Activated T-cell treated with anti-CD3 and anti-CD28 coated beads, Interleukin-2, amount 50 U/mL, for 24 hours (primary cell): ENCODE results near the gene RPS16.
A peak's percentile ranks its signal among the peaks of the same experiment; 100 is the strongest.

Experiments
- DNase-seq: peaks from one replicate; pipeline ENCODE4 v3.0.0-alpha.2; 2020
- H3K27ac Mint-ChIP-seq: 2 replicates; pipeline ENCODE4 v1.8.0; 2020; ENCODE audit warnings: mild to moderate bottlenecking, mixed read lengths
- H3K27me3 Mint-ChIP-seq: 2 replicates; pipeline ENCODE4 v1.8.0; 2020; ENCODE audit warnings: mixed read lengths
- H3K36me3 Mint-ChIP-seq: 2 replicates; pipeline ENCODE4 v1.8.0; 2020; ENCODE audit warnings: low read depth, mixed read lengths
- H3K4me1 Mint-ChIP-seq: 2 replicates; pipeline ENCODE4 v1.8.0; 2020; ENCODE audit warnings: low read depth, mixed read lengths
- H3K4me3 Mint-ChIP-seq: 2 replicates; pipeline ENCODE4 v1.8.0; 2020; ENCODE audit warnings: mild to moderate bottlenecking, moderate library complexity, mixed read lengths
- H3K9me3 Mint-ChIP-seq: 2 replicates; pipeline ENCODE4 v1.8.0; 2020; ENCODE audit warnings: mixed read lengths

Gene RPS16

GRCh38 chr19:39417463-39418181, 18.1 kb downstream of the RPS16 start:
- no peaks in the 10 kb centered on the region for H3K9me3 Mint-ChIP-seq
- H3K4me3 Mint-ChIP-seq = no peak overlapping the region
- peaks cover 62% of the 10 kb centered on the region for H3K36me3 Mint-ChIP-seq
- H3K27me3 Mint-ChIP-seq = no peaks in the 10 kb centered on the region
- peak overlapping the region; percentile 74 for H3K27ac Mint-ChIP-seq
- H3K4me1 Mint-ChIP-seq = peaks cover 11% of the 10 kb centered on the region
- no peak for DNase-seq

- no peaks in the 10 kb centered on the region for H3K9me3 Mint-ChIP-seq
- H3K27ac Mint-ChIP-seq = no peak overlapping the region
- H3K27me3 Mint-ChIP-seq = no peaks in the 10 kb centered on the region
- no peak for DNase-seq
- H3K36me3 Mint-ChIP-seq = peaks cover 54% of the 10 kb centered on the region
- H3K4me3 Mint-ChIP-seq = no peak overlapping the region
- peaks cover 18% of the 10 kb centered on the region for H3K4me1 Mint-ChIP-seq
Observed at GRCh38 chr19:39416152-39417120, 19.3 kb downstream of the RPS16 start.

GRCh38 chr19:39415111-39416046, 20.4 kb downstream of the RPS16 start:
- Mint-ChIP-seq H3K27ac (peak overlapping the region; percentile 40), H3K36me3 (peaks cover 45% of the 10 kb centered on the region), H3K4me1 (peaks cover 29% of the 10 kb centered on the region), H3K27me3 (no peaks in the 10 kb centered on the region), H3K4me3 (no peak overlapping the region), H3K9me3 (no peaks in the 10 kb centered on the region)
- DNase-seq = no peak

DNA sequence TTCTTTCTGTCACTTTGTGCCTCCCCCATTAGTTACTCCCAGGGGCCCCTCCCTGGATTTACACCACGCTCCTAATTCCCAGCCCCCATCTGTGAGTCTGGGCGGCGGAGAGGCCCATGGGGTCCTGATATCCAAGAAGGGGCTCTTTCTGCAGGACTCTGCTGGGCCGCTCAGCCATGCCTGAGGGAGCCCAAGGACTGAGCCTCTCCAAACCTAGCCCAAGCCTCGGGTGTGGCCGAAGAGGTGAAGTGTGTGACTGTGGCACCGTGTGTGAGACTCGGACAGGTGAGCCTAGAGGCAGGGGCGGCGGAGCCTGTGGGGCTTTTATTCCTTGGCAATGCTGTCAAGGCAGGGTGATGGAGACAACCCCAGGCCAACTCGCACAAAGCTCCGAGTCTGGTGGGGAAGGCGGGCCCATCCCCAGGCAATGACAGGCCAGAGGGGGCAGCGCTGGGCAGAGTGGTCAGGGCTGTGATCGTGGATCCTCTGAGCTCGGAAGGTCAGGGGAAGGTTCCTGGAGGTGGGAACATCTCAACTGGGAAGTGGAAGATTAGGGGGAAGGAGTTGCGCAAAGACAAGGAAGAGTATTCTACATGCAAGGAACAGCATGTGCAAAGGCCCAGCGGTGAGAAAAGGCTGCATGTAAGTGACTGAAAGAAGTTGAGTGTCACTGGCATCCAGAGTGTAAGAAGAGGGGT, 21.7 kb downstream of the RPS16 start:
- Mint-ChIP-seq H3K9me3 (no peaks in the 10 kb centered on the region), H3K4me3 (peak overlapping the region; percentile 85), H3K27ac (peak overlapping the region; percentile 86), H3K27me3 (no peaks in the 10 kb centered on the region), H3K4me1 (peaks cover 34% of the 10 kb centered on the region), H3K36me3 (peaks cover 41% of the 10 kb centered on the region)
- DNase-seq = no peak

- peak overlapping the region; percentile 85 for H3K4me3 Mint-ChIP-seq
- DNase-seq = peak; percentile 62
- H3K27ac Mint-ChIP-seq = peak overlapping the region; percentile 97
- H3K27me3 Mint-ChIP-seq = no peaks in the 10 kb centered on the region
- peaks cover 40% of the 10 kb centered on the region for H3K4me1 Mint-ChIP-seq
- H3K9me3 Mint-ChIP-seq = no peaks in the 10 kb centered on the region
- peaks cover 40% of the 10 kb centered on the region for H3K36me3 Mint-ChIP-seq
Observed at GRCh38 chr19:39413272-39413910, 22.4 kb downstream of the RPS16 start.

DNA sequence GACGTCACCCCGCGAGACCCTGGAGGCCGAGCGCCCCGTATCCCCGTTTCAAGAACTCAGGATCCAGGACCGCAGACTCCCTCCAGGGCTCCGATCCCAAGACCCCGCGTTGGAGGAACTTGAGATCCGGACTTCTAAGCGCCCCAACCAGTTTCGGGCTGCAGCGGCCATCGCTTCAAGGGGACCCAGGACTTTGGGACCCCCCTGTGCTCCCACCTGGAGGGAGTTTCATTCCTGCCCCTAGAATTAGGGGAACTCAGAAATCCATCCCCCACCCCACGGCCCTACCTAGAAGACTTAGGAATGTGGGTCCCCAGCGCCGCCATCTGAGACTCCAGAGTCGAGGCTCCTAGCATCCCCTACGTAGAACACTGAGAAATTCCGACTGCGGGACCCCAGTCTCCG, 22.9 kb downstream of the RPS16 start:
- no peaks in the 10 kb centered on the region for H3K27me3 Mint-ChIP-seq
- H3K36me3 Mint-ChIP-seq = peaks cover 40% of the 10 kb centered on the region
- H3K4me1 Mint-ChIP-seq = peaks cover 40% of the 10 kb centered on the region
- no peaks in the 10 kb centered on the region for H3K9me3 Mint-ChIP-seq
- peak overlapping the region; percentile 85 for H3K4me3 Mint-ChIP-seq
- no peak for DNase-seq
- peak overlapping the region; percentile 97 for H3K27ac Mint-ChIP-seq

DNA sequence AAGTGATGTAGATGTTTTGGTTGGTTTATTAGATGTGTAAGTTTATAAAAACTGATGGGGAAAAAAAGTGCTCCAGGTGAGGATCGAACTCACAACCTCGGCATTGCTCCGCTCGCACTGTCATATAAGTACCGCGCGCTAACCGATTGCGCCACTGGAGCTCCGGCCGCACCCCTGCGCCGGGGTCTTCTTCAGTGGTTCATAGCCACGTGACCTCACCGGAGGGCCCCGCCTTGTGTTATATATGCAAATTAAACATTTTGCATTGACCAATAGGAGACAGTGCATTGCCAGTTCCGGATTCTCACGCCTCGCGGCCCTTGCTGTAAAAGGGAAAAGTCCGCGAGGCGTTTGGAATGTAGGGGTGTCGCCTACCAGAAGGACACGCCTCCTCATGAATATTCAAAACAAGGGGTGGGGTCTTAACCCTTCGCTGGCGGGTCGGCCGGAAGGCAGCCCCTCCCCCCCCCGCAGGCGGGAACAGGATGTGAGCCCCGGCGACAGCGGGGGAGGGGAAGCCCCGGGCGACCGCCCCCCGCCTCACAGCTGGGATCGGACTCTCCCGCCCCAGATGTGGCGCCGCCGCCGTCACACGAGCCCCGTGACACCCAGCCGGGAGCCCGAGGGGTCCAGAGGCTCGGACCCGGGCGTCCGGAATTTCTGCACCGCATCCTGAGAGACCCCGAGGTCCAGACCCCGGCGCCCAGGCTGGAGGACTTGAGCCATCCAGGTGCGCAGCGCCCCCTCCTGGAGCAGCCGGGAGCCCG, 23.5 kb downstream of the RPS16 start, which contains the start of gene PLEKHG2:
Gene PLEKHG2 (plus strand): TSS at position 570 of the 767 bp plus-strand sequence. CDS start 1,418 bp downstream, outside the sequence.
- Mint-ChIP-seq H3K36me3 (peaks cover 42% of the 10 kb centered on the region), H3K27me3 (no peaks in the 10 kb centered on the region), H3K9me3 (no peaks in the 10 kb centered on the region), H3K4me1 (peaks cover 40% of the 10 kb centered on the region), H3K4me3 (peak within 1 kb of the TSS; percentile 85), H3K27ac (peak within 1 kb of the TSS; percentile 97)
- peak; percentile 99 for DNase-seq

GRCh38 chr19:39411832-39412099, 24.0 kb downstream of the RPS16 start:
- Mint-ChIP-seq H3K27me3 (no peaks in the 10 kb centered on the region), H3K4me3 (peak overlapping the region; percentile 85), H3K27ac (peak overlapping the region; percentile 97), H3K4me1 (peaks cover 40% of the 10 kb centered on the region), H3K9me3 (no peaks in the 10 kb centered on the region), H3K36me3 (peaks cover 47% of the 10 kb centered on the region)
- peak; percentile 89 for DNase-seq

DNA sequence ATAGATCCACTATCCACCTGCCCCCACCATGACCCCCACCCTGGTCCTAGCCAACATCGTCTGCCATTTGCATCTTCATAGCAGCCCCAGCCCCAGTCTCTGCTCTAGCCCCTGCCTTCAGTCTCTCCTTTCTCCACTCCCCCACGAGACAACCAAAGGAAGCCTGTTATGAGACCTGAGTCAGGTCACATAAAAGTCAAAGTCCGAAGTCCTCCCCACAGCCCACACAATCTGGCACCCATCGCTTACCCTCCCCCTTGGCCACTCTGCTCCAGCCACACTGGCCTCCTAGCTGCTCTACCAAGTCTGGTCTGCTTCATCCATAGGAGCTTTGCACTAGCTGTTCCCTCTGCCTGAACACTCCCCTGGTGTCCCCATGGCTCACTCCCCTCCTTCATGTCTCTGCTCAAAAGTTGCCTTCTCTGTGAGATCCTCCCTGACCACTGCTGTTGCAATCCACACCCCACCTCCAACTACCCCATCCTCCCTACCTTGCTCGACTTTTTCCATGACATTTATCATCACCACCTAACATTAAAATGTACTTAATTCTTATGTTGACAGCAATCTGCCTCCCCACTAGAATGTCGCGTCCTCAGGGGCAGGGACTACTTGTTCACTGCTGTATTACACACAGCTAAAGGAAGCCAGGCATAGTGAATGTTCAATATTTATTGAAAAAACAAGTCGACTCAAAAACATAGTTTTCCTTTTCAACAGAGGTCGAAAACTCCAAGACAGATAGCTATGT, 24.5 kb downstream of the RPS16 start:
- H3K27me3 Mint-ChIP-seq = no peaks in the 10 kb centered on the region
- no peaks in the 10 kb centered on the region for H3K9me3 Mint-ChIP-seq
- H3K4me3 Mint-ChIP-seq = peak overlapping the region; percentile 85
- H3K27ac Mint-ChIP-seq = peak overlapping the region; percentile 97
- H3K4me1 Mint-ChIP-seq = peaks cover 41% of the 10 kb centered on the region
- H3K36me3 Mint-ChIP-seq = peaks cover 48% of the 10 kb centered on the region
- DNase-seq = peak; percentile 46

- no peak for DNase-seq
- peaks cover 46% of the 10 kb centered on the region for H3K36me3 Mint-ChIP-seq
- H3K4me1 Mint-ChIP-seq = peaks cover 46% of the 10 kb centered on the region
- no peaks in the 10 kb centered on the region for H3K9me3 Mint-ChIP-seq
- H3K27ac Mint-ChIP-seq = peak overlapping the region; percentile 97
- no peaks in the 10 kb centered on the region for H3K27me3 Mint-ChIP-seq
- peak overlapping the region; percentile 85 for H3K4me3 Mint-ChIP-seq
Observed at GRCh38 chr19:39410831-39411080, 25.0 kb downstream of the RPS16 start.

- Mint-ChIP-seq H3K36me3 (peaks cover 40% of the 10 kb centered on the region), H3K9me3 (no peaks in the 10 kb centered on the region), H3K4me3 (peak overlapping the region; percentile 85), H3K27me3 (no peaks in the 10 kb centered on the region), H3K27ac (peak overlapping the region; percentile 97), H3K4me1 (peaks cover 51% of the 10 kb centered on the region)
- DNase-seq = peak; percentile 75
Observed at GRCh38 chr19:39410017-39410830, 25.5 kb downstream of the RPS16 start.
